ENCODE results near the gene CNKSR2. TPM values are rescaled to one million over a fixed set of nuclear protein-coding genes. Genes with fewer than 3 reads are reported as not detected.

Gene CNKSR2
- total RNA-seq, 1 experiment from 2014 or later: 2.0 TPM

DNA sequence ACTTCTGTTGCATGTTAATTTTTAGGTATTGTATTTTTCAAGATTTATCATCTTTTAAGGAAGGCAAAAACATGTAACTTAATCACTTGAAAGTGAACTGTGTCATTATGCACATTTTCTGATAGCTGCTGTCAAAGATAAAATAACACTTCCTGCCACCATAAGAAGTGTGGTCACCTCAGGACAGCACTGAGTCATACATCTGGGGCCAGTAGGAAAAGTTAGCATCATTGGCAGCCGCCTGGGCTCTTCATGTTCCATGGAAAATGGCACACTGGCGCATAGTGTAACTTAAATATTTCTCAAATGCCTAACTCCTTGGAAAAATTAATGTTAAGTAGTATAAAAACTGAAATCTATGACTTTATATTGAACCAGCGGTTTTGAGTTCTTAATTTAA lies 24.2 kb downstream of the CNKSR2 start:
- CTCF ChIA-PET: no interaction called here
- no peaks in the 10 kb centered on the region for H3K4me1 ChIP-seq (ENCODE audit: insufficient read depth, low read length)
- H2AFZ ChIP-seq (ENCODE audit: low read length): no peak overlapping the region
- H3K27me3 ChIP-seq (ENCODE audit: low read length): no peaks in the 10 kb centered on the region
- POLR2A ChIA-PET (ENCODE audit: unreplicated experiment): no interaction called here
- H3K79me2 ChIP-seq (ENCODE audit: low read length): no peaks in the 10 kb centered on the region
- H3K9ac ChIP-seq (ENCODE audit: low read length): no peak overlapping the region
- H3K4me2 ChIP-seq (ENCODE audit: low read length): no peak overlapping the region
- intact Hi-C loops (cut with micrococcal nuclease): no loop called here
- H3K4me3 ChIP-seq (ENCODE audit: low read length): no peak overlapping the region
- no peaks in the 10 kb centered on the region for H4K20me1 ChIP-seq (ENCODE audit: low read length)
- H3K9me3 ChIP-seq (ENCODE audit: low read length): no peaks in the 10 kb centered on the region
- DNase-seq: no peak
- no peaks in the 10 kb centered on the region for H3F3A ChIP-seq (ENCODE audit: low read length, unreplicated experiment)
- no peak overlapping the region for H3K27ac ChIP-seq (ENCODE audit: low read length)
- BruUV-seq (replicated peaks): no TSS peak
- no peaks in the 10 kb centered on the region for H3K36me3 ChIP-seq (ENCODE audit: low read depth, low read length)
- no peaks in the 10 kb centered on the region for H3K9me2 ChIP-seq (replicated peaks; ENCODE audit: low read length)
- no peak for ATAC-seq
- TF ChIP-seq EZH2 (IDR thresholded peaks at IDR 0.05; ENCODE audit: low read length, unreplicated experiment) (no peak), EZH2phosphoT487 (IDR thresholded peaks at IDR 0.05; ENCODE audit: borderline replicate concordance, low read length) (no peak)
- TF ChIP-seq, protein P1, sequence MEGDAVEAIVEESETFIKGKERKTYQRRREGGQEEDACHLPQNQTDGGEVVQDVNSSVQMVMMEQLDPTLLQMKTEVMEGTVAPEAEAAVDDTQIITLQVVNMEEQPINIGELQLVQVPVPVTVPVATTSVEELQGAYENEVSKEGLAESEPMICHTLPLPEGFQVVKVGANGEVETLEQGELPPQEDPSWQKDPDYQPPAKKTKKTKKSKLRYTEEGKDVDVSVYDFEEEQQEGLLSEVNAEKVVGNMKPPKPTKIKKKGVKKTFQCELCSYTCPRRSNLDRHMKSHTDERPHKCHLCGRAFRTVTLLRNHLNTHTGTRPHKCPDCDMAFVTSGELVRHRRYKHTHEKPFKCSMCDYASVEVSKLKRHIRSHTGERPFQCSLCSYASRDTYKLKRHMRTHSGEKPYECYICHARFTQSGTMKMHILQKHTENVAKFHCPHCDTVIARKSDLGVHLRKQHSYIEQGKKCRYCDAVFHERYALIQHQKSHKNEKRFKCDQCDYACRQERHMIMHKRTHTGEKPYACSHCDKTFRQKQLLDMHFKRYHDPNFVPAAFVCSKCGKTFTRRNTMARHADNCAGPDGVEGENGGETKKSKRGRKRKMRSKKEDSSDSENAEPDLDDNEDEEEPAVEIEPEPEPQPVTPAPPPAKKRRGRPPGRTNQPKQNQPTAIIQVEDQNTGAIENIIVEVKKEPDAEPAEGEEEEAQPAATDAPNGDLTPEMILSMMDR (conservative IDR thresholded peaks at IDR 0.05; ENCODE audit: low read depth, low read length): no peak

DNA sequence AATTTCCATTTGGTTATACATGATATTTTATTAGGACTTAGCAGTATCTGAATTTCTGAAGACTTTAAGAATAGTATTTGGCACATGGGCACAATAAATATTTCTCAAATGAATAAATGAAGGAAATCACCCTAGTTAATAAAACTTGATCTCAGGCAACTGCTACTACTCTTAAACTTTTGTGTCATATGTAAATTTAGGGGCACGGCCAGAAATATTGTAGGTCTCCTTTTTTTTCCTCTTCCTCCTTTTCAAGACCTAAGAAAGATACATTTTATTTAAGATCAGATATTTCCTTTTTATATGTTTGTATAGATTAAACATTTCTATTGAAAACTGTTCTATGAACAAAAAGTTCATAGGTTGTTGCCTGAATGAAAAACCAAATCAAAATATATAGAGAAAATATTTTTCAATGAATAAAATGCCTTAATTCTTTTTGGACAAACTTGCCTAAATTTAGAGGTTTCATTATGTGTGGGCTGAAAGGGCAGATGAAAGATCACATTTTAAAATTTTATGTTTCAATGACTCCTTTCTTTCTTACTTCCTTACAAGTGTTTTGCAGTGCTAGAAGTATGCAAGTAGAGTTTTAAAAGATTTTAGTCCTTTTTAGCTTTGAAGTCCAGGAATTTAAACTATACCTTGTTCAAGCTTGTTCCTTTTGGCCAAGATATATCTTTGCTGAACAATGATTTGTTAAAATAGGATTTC lies 26.3 kb downstream of the CNKSR2 start:
- ChIA-PET CTCF (no interaction called here), POLR2A (ENCODE audit: unreplicated experiment) (no interaction called here)
- H4K20me1 ChIP-seq (ENCODE audit: low read length): no peaks in the 10 kb centered on the region
- no peaks in the 10 kb centered on the region for H3K79me2 ChIP-seq (ENCODE audit: low read length)
- ATAC-seq (no peak), DNase-seq (no peak)
- no peaks in the 10 kb centered on the region for H3K9me3 ChIP-seq (ENCODE audit: low read length)
- no peak overlapping the region for H3K27ac ChIP-seq (ENCODE audit: low read length)
- TF ChIP-seq EZH2phosphoT487 (IDR thresholded peaks at IDR 0.05; ENCODE audit: borderline replicate concordance, low read length) (no peak), EZH2 (IDR thresholded peaks at IDR 0.05; ENCODE audit: low read length, unreplicated experiment) (no peak)
- TF ChIP-seq, protein P1 (conservative IDR thresholded peaks at IDR 0.05; ENCODE audit: low read depth, low read length): no peak
- no peak overlapping the region for H2AFZ ChIP-seq (ENCODE audit: low read length)
- intact Hi-C loops (cut with micrococcal nuclease): no loop called here
- no peak overlapping the region for H3K4me2 ChIP-seq (ENCODE audit: low read length)
- no peaks in the 10 kb centered on the region for H3K36me3 ChIP-seq (ENCODE audit: low read depth, low read length)
- no peaks in the 10 kb centered on the region for H3K9me2 ChIP-seq (replicated peaks; ENCODE audit: low read length)
- no peak overlapping the region for H3K4me3 ChIP-seq (ENCODE audit: low read length)
- H3K27me3 ChIP-seq (ENCODE audit: low read length): no peaks in the 10 kb centered on the region
- H3F3A ChIP-seq (ENCODE audit: low read length, unreplicated experiment): no peaks in the 10 kb centered on the region
- H3K4me1 ChIP-seq (ENCODE audit: insufficient read depth, low read length): no peaks in the 10 kb centered on the region
- no peak overlapping the region for H3K9ac ChIP-seq (ENCODE audit: low read length)
- no TSS peak for BruUV-seq (replicated peaks)

DNA sequence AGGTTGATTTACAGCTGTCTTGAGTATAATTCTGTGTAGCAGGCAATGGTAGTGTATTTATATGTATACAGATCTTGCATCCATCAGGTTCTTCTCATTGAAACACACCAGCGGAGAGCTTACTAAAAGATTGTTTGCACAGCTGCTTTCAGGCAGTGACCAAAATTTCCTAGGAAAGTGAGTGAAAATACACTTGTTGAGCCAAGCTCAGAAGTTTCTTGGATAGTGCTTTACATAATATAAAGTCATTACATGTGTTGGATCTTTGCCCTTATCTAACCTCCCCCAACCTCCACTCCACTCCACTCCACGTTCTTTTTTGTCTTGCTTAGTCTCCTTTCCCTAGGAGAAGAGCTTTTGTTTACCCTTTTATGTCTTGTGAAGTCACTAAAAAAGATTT lies 34.1 kb downstream of the CNKSR2 start:
- no TSS peak for BruUV-seq (replicated peaks)

More for the DNA sequence above, 34.1 kb downstream of the CNKSR2 start:
- intact Hi-C loops (cut with micrococcal nuclease): no loop called here
- no peaks in the 10 kb centered on the region for H3K27me3 ChIP-seq (ENCODE audit: low read length)
- no peaks in the 10 kb centered on the region for H3K4me1 ChIP-seq (ENCODE audit: insufficient read depth, low read length)
- no peak for TF ChIP-seq EZH2 (IDR thresholded peaks at IDR 0.05; ENCODE audit: low read length, unreplicated experiment)
- TF ChIP-seq EZH2phosphoT487 (IDR thresholded peaks at IDR 0.05; ENCODE audit: borderline replicate concordance, low read length): no peak
- TF ChIP-seq, protein P1 (conservative IDR thresholded peaks at IDR 0.05; ENCODE audit: low read depth, low read length): no peak
- H3F3A ChIP-seq (ENCODE audit: low read length, unreplicated experiment): no peaks in the 10 kb centered on the region
- POLR2A ChIA-PET (ENCODE audit: unreplicated experiment): no interaction called here
- H3K9ac ChIP-seq (ENCODE audit: low read length): no peak overlapping the region
- H3K9me2 ChIP-seq (replicated peaks; ENCODE audit: low read length): no peaks in the 10 kb centered on the region
- no peak for DNase-seq
- H3K4me2 ChIP-seq (ENCODE audit: low read length): no peak overlapping the region
- no peaks in the 10 kb centered on the region for H3K36me3 ChIP-seq (ENCODE audit: low read depth, low read length)
- no peak overlapping the region for H3K4me3 ChIP-seq (ENCODE audit: low read length)
- no peaks in the 10 kb centered on the region for H3K79me2 ChIP-seq (ENCODE audit: low read length)
- no peaks in the 10 kb centered on the region for H3K9me3 ChIP-seq (ENCODE audit: low read length)
- no peak for ATAC-seq
- no peaks in the 10 kb centered on the region for H4K20me1 ChIP-seq (ENCODE audit: low read length)
- CTCF ChIA-PET: no interaction called here
- H3K27ac ChIP-seq (ENCODE audit: low read length): no peak overlapping the region
- H2AFZ ChIP-seq (ENCODE audit: low read length): no peak overlapping the region

Measured in PC-3 (cell line).